ENCODE data around the gene TGFB2.

Gene TGFB2

GRCh38 chr1:218430346-218430745 is 85.2 kb downstream of the TGFB2 start:
- no peak for FAIRE-seq

GRCh38 chr1:218430822-218431221 is 85.7 kb downstream of the TGFB2 start:
- FAIRE-seq: no peak

GRCh38 chr1:218431476-218431875 is 86.3 kb downstream of the TGFB2 start:
- FAIRE-seq: no peak

- FAIRE-seq: no peak
Measured at GRCh38 chr1:218433744-218434143, 88.6 kb downstream of the TGFB2 start.

GRCh38 chr1:218435528-218435927 is 90.4 kb downstream of the TGFB2 start:
- no peak for FAIRE-seq

GRCh38 chr1:218436346-218436745 is 91.2 kb downstream of the TGFB2 start:
- FAIRE-seq: no peak

- FAIRE-seq: no peak
Measured at GRCh38 chr1:218436997-218437396, 91.9 kb downstream of the TGFB2 start.

- FAIRE-seq: no peak
Measured at GRCh38 chr1:218439541-218440295, 94.6 kb downstream of the TGFB2 start.

GRCh38 chr1:218443255-218443654 is 98.1 kb downstream of the TGFB2 start:
- no peak for FAIRE-seq

GRCh38 chr1:218444173-218444572 is 99.0 kb downstream of the TGFB2 start:
- no peak for FAIRE-seq

GRCh38 chr1:218444588-218444987 is 99.5 kb downstream of the TGFB2 start:
- FAIRE-seq: no peak

GRCh38 chr1:218447010-218447689 is 102.0 kb downstream of the TGFB2 start:
- no peak for FAIRE-seq

GRCh38 chr1:218451415-218451814 is 106.3 kb downstream of the TGFB2 start:
- no peak for FAIRE-seq

- FAIRE-seq: no peak
Measured at GRCh38 chr1:218454700-218455282, 109.7 kb downstream of the TGFB2 start.

GRCh38 chr1:218456444-218456843 is 111.3 kb downstream of the TGFB2 start:
- no peak for FAIRE-seq

GRCh38 chr1:218459450-218459849 is 114.3 kb downstream of the TGFB2 start:
- no peak for FAIRE-seq

- no peak for FAIRE-seq
Measured at GRCh38 chr1:218459878-218460711, 115.0 kb downstream of the TGFB2 start.

GRCh38 chr1:218461351-218461750 is 116.2 kb downstream of the TGFB2 start:
- no peak for FAIRE-seq

- FAIRE-seq: no peak
Measured at GRCh38 chr1:218462116-218462515, 117.0 kb downstream of the TGFB2 start.

GRCh38 chr1:218462587-218462986 is 117.5 kb downstream of the TGFB2 start:
- no peak for FAIRE-seq

GRCh38 chr1:218463194-218464156 is 118.3 kb downstream of the TGFB2 start:
- FAIRE-seq: no peak

- no peak for FAIRE-seq
Measured at GRCh38 chr1:218464871-218465270, 119.7 kb downstream of the TGFB2 start.
